Neural progenitor cell (in vitro differentiated cells): Measurements from ENCODE around the gene HMGB2.

Source experiments
- CTCF ChIP-seq: fragments of 200-600 bp; sonication (generic); IDR thresholded peaks from 2 replicates; pipeline ENCODE4 v1.5.1; 2017; ENCODE audit warnings: antibody characterized with exemption, mild to moderate bottlenecking
- EZH2 ChIP-seq: fragments of 200-600 bp; sonication (generic); IDR thresholded peaks from 2 replicates; pipeline ENCODE4 v1.6.1; 2017; ENCODE audit warnings: antibody characterized with exemption, mild to moderate bottlenecking, moderate library complexity
- EZH2phosphoT487 ChIP-seq: fragments of 200-600 bp; sonication (generic); IDR thresholded peaks from 2 replicates; pipeline ENCODE4 v1.6.1; 2017; ENCODE audit warnings: antibody characterized with exemption

GRCh38 chr4:173381610-173382009 lies 47.5 kb upstream of the HMGB2 start:
- TF ChIP-seq CTCF: no peak
- TF ChIP-seq EZH2: no peak
- TF ChIP-seq EZH2phosphoT487: no peak
